GM12878 (cell line): ENCODE results near the gene IRF4. TPM values are rescaled to one million over a fixed set of nuclear protein-coding genes. Genes with fewer than 3 reads are reported as not detected.

Experiments
- ATAC-seq: fragments of 200-7000 bp; cut with Tn5 transposase; 3 replicates; pipeline ENCODE4 v1.9.1; 2020; ENCODE audit warnings: mild to moderate bottlenecking, moderate library complexity
- BruUV-seq: library from RNA; stranded (reverse); fragments of 400-500 nt; replicated peaks from 2 replicates; lab custom pipeline; 2021; lab: Mats Ljungman, UMichigan
- CTCF ChIA-PET: fragments of 300-600 bp; sonication (Branson Sonifier 250); formaldehyde crosslinking; extraction: SDS; loops from one replicate; lab custom pipeline; 2021; ENCODE audit warnings: inconsistent platforms; lab: Yijun Ruan, JAX
- POLR2A ChIA-PET: fragments of 350-600 bp; formaldehyde crosslinking; extraction: SDS; loops from one replicate; lab custom pipeline; 2021; ENCODE audit warnings: inconsistent platforms; lab: Charles Lee
- RAD21 ChIA-PET: fragments of 300-600 bp; sonication (Branson Sonifier 250); formaldehyde crosslinking; loops from one replicate; lab custom pipeline; 2023; ENCODE audit warnings: antibody characterized with exemption; ENCODE audit not compliant: unreplicated experiment; lab: Charles Lee
- SMC1A ChIA-PET: fragments of 300-600 bp; sonication (Branson Sonifier 250); formaldehyde crosslinking; loops from one replicate; lab custom pipeline; 2023; ENCODE audit not compliant: unreplicated experiment, uncharacterized antibody; lab: Charles Lee
- DNase-seq: peaks from one replicate; pipeline ENCODE4 v3.0.0-alpha.2; 2011; ENCODE audit warnings: low read depth, low spot score
- FAIRE-seq: peaks from 3 replicates; lab custom pipeline; 2011; peaks lifted over from hg19 to GRCh38; lab: Jason Lieb, UNC
- H2AFZ ChIP-seq: 2 replicates; pipeline ENCODE4 v1.6.0; 2011; ENCODE audit warnings: low read depth, low read length, control low read depth; ENCODE audit not compliant: control insufficient read depth
- H3K27ac ChIP-seq: 2 replicates; pipeline ENCODE4 v1.5.1; 2011; ENCODE audit warnings: control low read depth; ENCODE audit not compliant: control insufficient read depth, insufficient read depth
- H3K27me3 ChIP-seq, 2 experiments: replicated peaks in 1 of 2; 2 replicates each; pipeline versions ENCODE4 v1.6.0 to v1.6.1; 2011; ENCODE audit warnings: low read length in 1 of 2; ENCODE audit not compliant: control insufficient read depth in 2 of 2, insufficient read depth in 2 of 2
- H3K36me3 ChIP-seq, 2 experiments: 2 replicates each; pipeline ENCODE4 v1.5.1; 2011; ENCODE audit warnings: low read length in 1 of 2; ENCODE audit not compliant: control insufficient read depth in 2 of 2, insufficient read depth in 2 of 2
- H3K4me1 ChIP-seq: 2 replicates; pipeline ENCODE4 v1.6.1; 2011; ENCODE audit warnings: mild to moderate bottlenecking, low read length, moderate library complexity, mixed read lengths; ENCODE audit not compliant: control insufficient read depth, insufficient read depth
- H3K4me2 ChIP-seq: 2 replicates; pipeline ENCODE4 v1.6.0; 2011; ENCODE audit warnings: control low read depth; ENCODE audit not compliant: control insufficient read depth, insufficient read depth
- H3K4me3 ChIP-seq: fragments of 200-600 bp; sonication (generic); 2 replicates; pipeline ENCODE4 v1.5.1; 2016
- H3K79me2 ChIP-seq: 2 replicates; pipeline ENCODE4 v1.6.0; 2011; ENCODE audit warnings: low read length; ENCODE audit not compliant: control insufficient read depth, insufficient read depth
- H3K9ac ChIP-seq: 2 replicates; pipeline ENCODE4 v1.8.0; 2011; ENCODE audit warnings: low read length, control low read depth, mixed read lengths; ENCODE audit not compliant: control insufficient read depth, insufficient read depth
- H3K9me3 ChIP-seq: replicated peaks from 3 replicates; pipeline ENCODE4 v1.5.1; 2011; ENCODE audit warnings: mild to moderate bottlenecking, low read length; ENCODE audit not compliant: control insufficient read depth, insufficient read depth
- H4K20me1 ChIP-seq: 2 replicates; pipeline ENCODE4 v1.6.0; 2011; ENCODE audit not compliant: control insufficient read depth, insufficient read depth
- BCL3 ChIP-seq: IDR thresholded peaks from 2 replicates; pipeline ENCODE4 v1.6.1; 2011; ENCODE audit warnings: borderline replicate concordance, low read depth, mild to moderate bottlenecking, moderate library complexity, low read length; ENCODE audit not compliant: insufficient read depth, poor library complexity, severe bottlenecking
- CEBPZ ChIP-seq: fragments of 150-350 bp; IDR thresholded peaks from 2 replicates; pipeline ENCODE4 v1.6.1; 2016; ENCODE audit warnings: low read depth, low read length
- FOS ChIP-seq: IDR thresholded peaks from 3 replicates; pipeline ENCODE4 v1.6.1; 2011; ENCODE audit warnings: borderline replicate concordance; ENCODE audit not compliant: insufficient read length; ENCODE audit errors: extremely low read depth
- MLLT1 ChIP-seq: fragments of 450-650 bp; IDR thresholded peaks from 2 replicates; pipeline ENCODE4 v1.6.1; 2016; ENCODE audit warnings: mild to moderate bottlenecking
- NKRF ChIP-seq: fragments of 450-650 bp; conservative IDR thresholded peaks from 2 replicates; pipeline ENCODE4 v1.6.1; 2017; ENCODE audit warnings: mild to moderate bottlenecking, moderate library complexity
- POLR2AphosphoS5 ChIP-seq: IDR thresholded peaks from 2 replicates; pipeline ENCODE4 v1.6.1; 2011; ENCODE audit warnings: mild to moderate bottlenecking, low read length, inconsistent platforms
- SIX5 ChIP-seq: IDR thresholded peaks from 2 replicates; pipeline ENCODE4 v1.6.1; 2011; ENCODE audit warnings: mild to moderate bottlenecking, low read depth, low read length, moderate library complexity; ENCODE audit not compliant: severe bottlenecking
- STAT1 ChIP-seq: fragments of 450-650 bp; conservative IDR thresholded peaks from 2 replicates; pipeline ENCODE4 v1.6.1; 2014; ENCODE audit warnings: antibody characterized with exemption, mild to moderate bottlenecking
- WGBS: methylation state at CpG from one replicate; pipeline ENCODE4 v1.1.6; 2016; ENCODE audit warnings: low lambda C conversion rate; ENCODE audit not compliant: insufficient replicate concordance, insufficient coverage; ENCODE audit errors: missing lambda C conversion rate; 5-methylcytosine and 5-hydroxymethylcytosine counted together
- in situ Hi-C: fragments of 300-500 bp; cut with MboI; formaldehyde crosslinking; loops from 9 replicates; pipeline ENCODE4 v1.14.3; 2018; ENCODE audit warnings: mixed read lengths
- intact Hi-C: fragments of 100-400 bp; cut with micrococcal nuclease; formaldehyde crosslinking; loops from one replicate; pipeline ENCODE4 v1.14.2; 2022; ENCODE audit not compliant: unreplicated experiment
- polyA plus RNA-seq, 11 experiments: library from polyadenylated mRNA; depleted of rRNA in 4 of 11; unstranded in 6 of 11; stranded (reverse) in 5 of 11; fragments of >200 nt; fragmentation: Nextera tagmentation in 4 of 11; fragmentation: Illumina TruSeq in 1 of 11; extraction: Ambion mirVana in 4 of 11; extraction: Trizol in 1 of 11; gene quantifications; 1 replicate in 1 of 11; 2 replicates in 10 of 11; pipeline versions ENCODE4 v1.2.1 to v1.2.3, GENCODE V29; 2011 to 2016; ENCODE audit warnings: inconsistent platforms in 2 of 11, missing spikeins in 2 of 11, low read depth in 1 of 11
- total RNA-seq, 4 experiments: library from RNA; depleted of rRNA in 3 of 4; stranded (reverse); fragments of >200 nt in 3 of 4; fragmentation: Illumina TruSeq in 1 of 4; extraction: Trizol in 1 of 4; gene quantifications; 2 replicates each; pipeline versions ENCODE4 v1.2.1 to v1.2.3, GENCODE V29; 2013 to 2021

The IRF4 gene
- total and polyA plus RNA-seq, 10 of the 15 experiments (the other 5 are each of a cell fraction or from before 2014, with no cell fraction given): 50.0 to 495 (median 257) TPM

GRCh38 chr6:353642-354614 lies 37.6 kb upstream of the IRF4 start (continued):
- no peak for TF ChIP-seq STAT1
- no peak for TF ChIP-seq CEBPZ

DNA sequence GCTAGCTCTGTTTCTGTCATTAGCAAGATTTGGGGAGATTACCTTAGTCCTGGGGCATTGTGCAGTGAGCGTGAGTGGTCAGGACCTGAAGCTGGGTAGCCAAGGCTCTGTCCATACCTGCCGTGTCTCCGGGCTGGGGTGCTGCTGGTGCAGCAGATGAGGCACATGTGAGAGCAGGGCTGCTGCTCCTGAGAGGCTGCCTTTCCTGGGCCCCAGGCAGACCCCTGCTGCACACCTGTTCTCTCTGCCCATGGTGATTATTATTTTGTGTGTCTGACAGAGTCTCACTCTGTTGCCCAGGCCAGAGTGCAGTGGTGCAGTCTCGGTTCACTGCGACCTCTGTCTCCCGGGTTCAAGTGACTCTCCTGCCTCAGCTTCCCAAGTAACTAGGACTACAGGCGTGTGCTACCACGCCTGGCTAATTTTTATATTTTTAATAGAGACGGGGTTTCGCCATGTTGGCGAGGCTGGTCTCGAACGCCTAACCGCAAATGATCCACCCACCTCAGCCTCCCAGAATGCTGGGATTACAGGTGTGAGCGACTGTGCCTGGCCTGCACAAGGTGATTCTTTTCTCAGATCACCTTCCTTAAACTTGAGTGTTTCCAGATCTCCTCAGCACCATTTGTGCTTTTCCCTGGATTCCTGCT lies 36.8 kb upstream of the IRF4 start:
- no peaks in the 10 kb centered on the region for H3K79me2 ChIP-seq
- in situ Hi-C loops: no loop called here
- TF ChIP-seq POLR2AphosphoS5 (peak; percentile 30; the same call in 1 of the 2 replicates), SIX5 (no peak), BCL3 (no peak), MLLT1 (no peak), FOS (no peak), NKRF (no peak)

More for the DNA sequence above, 36.8 kb upstream of the IRF4 start:
- no peak overlapping the region for H3K4me3 ChIP-seq
- no peak overlapping the region for H2AFZ ChIP-seq
- H3K4me2 ChIP-seq: no peak overlapping the region
- H3K9ac ChIP-seq: no peak overlapping the region
- BruUV-seq: no TSS peak
- POLR2A ChIA-PET: interaction anchor here (0.7 to 9.1 kb wide), 9 partner anchors 9 to 62 kb away, joined by 3 to 81 read pairs (median 4); partner anchors contain the start of genes DUSP22 and IRF4
- ATAC-seq (no peak), FAIRE-seq (no peak), DNase-seq (no peak)
- no peak overlapping the region for H3K27ac ChIP-seq
- no peaks in the 10 kb centered on the region for H4K20me1 ChIP-seq
- WGBS: 86% methylated on average over 15 of the region's 15 CpGs
- peaks cover 40% of the 10 kb centered on the region for H3K4me1 ChIP-seq
- SMC1A ChIA-PET: interaction anchor here (1.1 to 8.6 kb wide), 13 partner anchors 10 to 166 kb away, joined by 3 to 104 read pairs (median 6); no protein-coding TSS in a partner anchor
- intact Hi-C loops: no loop called here
- CTCF ChIA-PET: interaction anchor here (0.6 to 2.5 kb wide), 8 partner anchors 11 to 136 kb away, joined by 3 to 14 read pairs (median 5); no protein-coding TSS in a partner anchor
- peaks cover 13 to 14% of the 10 kb centered on the region in 2 experiments for H3K36me3 ChIP-seq
- H3K9me3 ChIP-seq: no peaks in the 10 kb centered on the region
- H3K27me3 ChIP-seq: no peaks in the 10 kb centered on the region
- RAD21 ChIA-PET: interaction anchor here (1.2 to 4.4 kb wide), 11 partner anchors 10 to 136 kb away, joined by 3 to 61 read pairs (median 7); no protein-coding TSS in a partner anchor
